ENCODE measurements around the gene PPP1R9A. TPM values are rescaled to one million over a fixed set of nuclear protein-coding genes. Genes with fewer than 3 reads are reported as not detected.

PPP1R9A gene
- total and polyA plus RNA-seq, 7 donors, result 1.8 to 51.3 (median 43.5) TPM

GRCh38 chr7:95312561-95312960, 405.2 kb downstream of the PPP1R9A start:
- Histone ChIP-seq H3K4me1 (no peaks in the 10 kb centered on the region), H3K9me3 (no peaks in the 10 kb centered on the region), H3K4me3 (no peak overlapping the region), H3K27me3 (no peaks in the 10 kb centered on the region), H3K27ac (no peak overlapping the region), H3K36me3 (no peaks in the 10 kb centered on the region)
- 95 to 96% methylated on average over 4 of the region's 4 CpGs for WGBS, 2 donors
- DNase-seq, result no peak
- intact Hi-C loops (cut with DNase I), result no loop called here
- no peak for TF ChIP-seq POLR2A (IDR thresholded peaks at IDR 0.05)
- no peak for TF ChIP-seq POLR2AphosphoS5 (IDR thresholded peaks at IDR 0.05)
- no peak for TF ChIP-seq CTCF (IDR thresholded peaks at IDR 0.05)
- no peak for TF ChIP-seq EP300 (IDR thresholded peaks at IDR 0.05)

- no peak for DNase-seq
- TF ChIP-seq POLR2AphosphoS5 (IDR thresholded peaks at IDR 0.05), result no peak
- TF ChIP-seq EP300 (IDR thresholded peaks at IDR 0.05), result no peak
- no peak for TF ChIP-seq POLR2A (IDR thresholded peaks at IDR 0.05)
- no peak for TF ChIP-seq CTCF (IDR thresholded peaks at IDR 0.05)
- H3K4me1 ChIP-seq, result no peaks in the 10 kb centered on the region
- no peaks in the 10 kb centered on the region for H3K9me3 ChIP-seq
- no peak overlapping the region for H3K27ac ChIP-seq
- intact Hi-C loops (cut with DNase I), result no loop called here
- no peaks in the 10 kb centered on the region for H3K27me3 ChIP-seq
- H3K4me3 ChIP-seq, result no peak overlapping the region
- no peaks in the 10 kb centered on the region for H3K36me3 ChIP-seq
- WGBS, 2 donors, result 80 to 87% methylated on average over 2 of the region's 2 CpGs
Observed at GRCh38 chr7:95316588-95316987, 409.2 kb downstream of the PPP1R9A start.

- H3K9me3 ChIP-seq, result no peaks in the 10 kb centered on the region
- DNase-seq, result no peak
- H3K36me3 ChIP-seq, result no peaks in the 10 kb centered on the region
- no peak overlapping the region for H3K27ac ChIP-seq
- H3K4me3 ChIP-seq, result no peak overlapping the region
- no peaks in the 10 kb centered on the region for H3K27me3 ChIP-seq
- 46 to 59% methylated on average over 2 of the region's 2 CpGs for WGBS, 2 donors
- H3K4me1 ChIP-seq, result no peaks in the 10 kb centered on the region
- no peak for TF ChIP-seq POLR2A (IDR thresholded peaks at IDR 0.05)
- no peak for TF ChIP-seq EP300 (IDR thresholded peaks at IDR 0.05)
- TF ChIP-seq CTCF (IDR thresholded peaks at IDR 0.05), result no peak
- no peak for TF ChIP-seq POLR2AphosphoS5 (IDR thresholded peaks at IDR 0.05)
- intact Hi-C loops (cut with DNase I), result no loop called here
Observed at GRCh38 chr7:95317546-95317945, 410.2 kb downstream of the PPP1R9A start.

- Histone ChIP-seq H3K36me3 (no peaks in the 10 kb centered on the region), H3K27ac (no peak overlapping the region), H3K9me3 (no peaks in the 10 kb centered on the region), H3K4me3 (no peak overlapping the region), H3K4me1 (no peaks in the 10 kb centered on the region), H3K27me3 (no peaks in the 10 kb centered on the region)
- DNase-seq, result no peak
- intact Hi-C loops (cut with DNase I), result no loop called here
- 67 to 89% methylated on average over 3 of the region's 3 CpGs for WGBS, 2 donors
- TF ChIP-seq POLR2A (IDR thresholded peaks at IDR 0.05), result no peak
- no peak for TF ChIP-seq CTCF (IDR thresholded peaks at IDR 0.05)
- TF ChIP-seq EP300 (IDR thresholded peaks at IDR 0.05), result no peak
- TF ChIP-seq POLR2AphosphoS5 (IDR thresholded peaks at IDR 0.05), result no peak
Observed at GRCh38 chr7:95317966-95318365, 410.6 kb downstream of the PPP1R9A start.

GRCh38 chr7:95318501-95319100, 411.2 kb downstream of the PPP1R9A start:
- Histone ChIP-seq H3K4me3 (no peak overlapping the region), H3K9me3 (no peaks in the 10 kb centered on the region), H3K4me1 (no peaks in the 10 kb centered on the region), H3K36me3 (no peaks in the 10 kb centered on the region), H3K27me3 (no peaks in the 10 kb centered on the region), H3K27ac (no peak overlapping the region)
- 87 to 88% methylated on average over 8 of the region's 8 CpGs for WGBS, 2 donors
- no peak for DNase-seq
- intact Hi-C loops (cut with DNase I), result no loop called here
- no peak for TF ChIP-seq EP300 (IDR thresholded peaks at IDR 0.05)
- TF ChIP-seq POLR2AphosphoS5 (IDR thresholded peaks at IDR 0.05), result no peak
- TF ChIP-seq POLR2A (IDR thresholded peaks at IDR 0.05), result no peak
- no peak for TF ChIP-seq CTCF (IDR thresholded peaks at IDR 0.05)

Data from sigmoid colon (tissue), 7 donors.